ENCODE measurements around the gene ARRDC3.

DNA sequence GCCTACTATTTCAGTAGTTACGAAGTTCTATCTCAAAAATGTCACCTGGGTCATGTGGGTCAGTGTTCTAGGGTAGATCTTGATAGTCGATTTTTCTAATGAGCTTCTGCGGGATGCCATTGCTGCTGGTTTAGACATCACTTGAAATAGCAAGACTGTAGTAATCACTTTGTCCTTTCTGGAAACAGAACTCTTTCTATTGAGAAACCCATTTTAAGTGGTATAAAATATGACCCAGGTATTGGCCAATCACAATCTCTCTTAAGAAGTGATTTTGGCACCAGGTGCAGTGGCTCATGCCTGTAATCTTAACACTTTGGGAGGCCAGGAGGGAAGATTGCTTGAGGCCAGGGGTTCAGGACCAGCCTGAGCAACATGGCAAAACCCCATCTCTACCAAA is 17.6 kb downstream of the ARRDC3 start:
- TF ChIP-seq, protein P1, sequence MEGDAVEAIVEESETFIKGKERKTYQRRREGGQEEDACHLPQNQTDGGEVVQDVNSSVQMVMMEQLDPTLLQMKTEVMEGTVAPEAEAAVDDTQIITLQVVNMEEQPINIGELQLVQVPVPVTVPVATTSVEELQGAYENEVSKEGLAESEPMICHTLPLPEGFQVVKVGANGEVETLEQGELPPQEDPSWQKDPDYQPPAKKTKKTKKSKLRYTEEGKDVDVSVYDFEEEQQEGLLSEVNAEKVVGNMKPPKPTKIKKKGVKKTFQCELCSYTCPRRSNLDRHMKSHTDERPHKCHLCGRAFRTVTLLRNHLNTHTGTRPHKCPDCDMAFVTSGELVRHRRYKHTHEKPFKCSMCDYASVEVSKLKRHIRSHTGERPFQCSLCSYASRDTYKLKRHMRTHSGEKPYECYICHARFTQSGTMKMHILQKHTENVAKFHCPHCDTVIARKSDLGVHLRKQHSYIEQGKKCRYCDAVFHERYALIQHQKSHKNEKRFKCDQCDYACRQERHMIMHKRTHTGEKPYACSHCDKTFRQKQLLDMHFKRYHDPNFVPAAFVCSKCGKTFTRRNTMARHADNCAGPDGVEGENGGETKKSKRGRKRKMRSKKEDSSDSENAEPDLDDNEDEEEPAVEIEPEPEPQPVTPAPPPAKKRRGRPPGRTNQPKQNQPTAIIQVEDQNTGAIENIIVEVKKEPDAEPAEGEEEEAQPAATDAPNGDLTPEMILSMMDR (conservative IDR thresholded peaks at IDR 0.05; ENCODE audit: low read depth, low read length): no peak
- no peak for TF ChIP-seq EZH2 (IDR thresholded peaks at IDR 0.05; ENCODE audit: borderline replicate concordance, low read depth, low read length, poor library complexity, severe bottlenecking)
